HL-60 (cell line): ENCODE data around the gene SLC38A8.

Experiments used
- CTCF ChIP-seq: IDR thresholded peaks from one replicate; pipeline ENCODE4 v1.5.1; 2011; ENCODE audit warnings: low read length, control low read depth, inconsistent platforms; ENCODE audit not compliant: insufficient read depth
- POLR2AphosphoS5 ChIP-seq: IDR thresholded peaks from 2 replicates; pipeline ENCODE4 v1.6.1; 2012; ENCODE audit warnings: low read depth
- REST ChIP-seq: IDR thresholded peaks from 2 replicates; pipeline ENCODE4 v1.6.1; 2012; ENCODE audit warnings: low read depth; ENCODE audit not compliant: insufficient replicate concordance

GRCh38 chr16:84024854-84025253, 17.7 kb downstream of the SLC38A8 start:
- TF ChIP-seq CTCF (no peak), POLR2AphosphoS5 (no peak), REST (no peak)
